ENCODE results near the gene PLIN5.

GRCh38 chr19:4491446-4491845 lies 43.6 kb downstream of the PLIN5 start:
- TF ChIP-seq EZH2 (IDR thresholded peaks at IDR 0.05; ENCODE audit: borderline replicate concordance) (no peak), CTCF (IDR thresholded peaks at IDR 0.05; ENCODE audit: poor library complexity) (no peak), EZH2phosphoT487 (IDR thresholded peaks at IDR 0.05; ENCODE audit: low read depth, severe bottlenecking, unreplicated experiment) (no peak)
